HG03025 (cell line): ENCODE measurements around the gene OR4N2.
"Not testable (repeated sequence)": the region's sequence is repeated elsewhere in the genome, so short reads cannot be mapped to it uniquely, and the experiment has no call there.

Experiments
- ATAC-seq: cut with Tn5 transposase; IDR thresholded peaks from one replicate; pipeline ENCODE4 v1.9.1; 2021; ENCODE audit warnings: mild to moderate bottlenecking, moderate library complexity; ENCODE audit not compliant: unreplicated experiment, low FRiP score

The OR4N2 gene, protein sequence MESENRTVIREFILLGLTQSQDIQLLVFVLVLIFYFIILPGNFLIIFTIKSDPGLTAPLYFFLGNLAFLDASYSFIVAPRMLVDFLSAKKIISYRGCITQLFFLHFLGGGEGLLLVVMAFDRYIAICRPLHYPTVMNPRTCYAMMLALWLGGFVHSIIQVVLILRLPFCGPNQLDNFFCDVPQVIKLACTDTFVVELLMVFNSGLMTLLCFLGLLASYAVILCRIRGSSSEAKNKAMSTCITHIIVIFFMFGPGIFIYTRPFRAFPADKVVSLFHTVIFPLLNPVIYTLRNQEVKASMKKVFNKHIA

DNA sequence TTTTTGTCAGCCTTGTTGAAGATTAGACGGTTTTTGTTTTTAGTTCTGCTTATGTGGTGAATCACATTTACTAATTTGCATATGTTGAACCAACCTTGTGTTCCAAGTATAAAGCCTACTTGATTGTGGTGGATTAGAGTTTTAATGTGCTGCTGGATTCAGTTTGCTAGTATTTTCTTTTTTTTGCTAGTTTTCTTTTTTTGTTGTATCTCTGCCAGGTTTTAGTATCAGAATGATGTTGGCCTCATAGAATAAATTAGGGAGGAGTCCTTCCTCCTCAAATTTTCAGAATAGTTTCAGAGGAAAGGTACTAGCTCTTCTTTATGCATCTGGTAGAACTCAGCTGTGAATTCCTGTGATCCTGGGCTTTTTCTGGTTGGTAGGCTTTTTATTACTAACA is at the start of gene OR4N2:
Gene OR4N2 (plus strand): TSS at position 301 of the 400 bp plus-strand sequence. CDS start 23,679 bp downstream, outside the sequence.
- not testable (repeated sequence) for ATAC-seq

DNA sequence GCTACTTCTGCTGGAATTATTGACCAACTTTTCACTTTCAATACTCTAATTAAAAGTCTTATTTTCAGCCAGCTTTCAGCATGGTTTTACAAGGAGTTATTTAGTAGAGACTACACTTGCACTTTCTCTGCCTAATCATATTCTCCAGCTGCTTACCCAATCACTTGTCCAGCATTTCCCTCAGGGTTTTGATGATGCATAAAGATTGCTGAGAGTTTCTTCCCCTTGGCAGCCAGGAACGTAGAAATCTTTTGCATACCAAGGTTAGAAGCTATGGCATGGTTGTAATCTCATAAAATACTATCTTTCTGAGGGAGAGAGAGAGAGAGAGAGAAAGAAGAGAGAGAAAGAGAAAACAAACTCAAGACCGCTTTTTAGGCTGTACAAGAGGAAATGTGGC is 49.4 kb upstream of the OR4N2 start:
- no peak for ATAC-seq

DNA sequence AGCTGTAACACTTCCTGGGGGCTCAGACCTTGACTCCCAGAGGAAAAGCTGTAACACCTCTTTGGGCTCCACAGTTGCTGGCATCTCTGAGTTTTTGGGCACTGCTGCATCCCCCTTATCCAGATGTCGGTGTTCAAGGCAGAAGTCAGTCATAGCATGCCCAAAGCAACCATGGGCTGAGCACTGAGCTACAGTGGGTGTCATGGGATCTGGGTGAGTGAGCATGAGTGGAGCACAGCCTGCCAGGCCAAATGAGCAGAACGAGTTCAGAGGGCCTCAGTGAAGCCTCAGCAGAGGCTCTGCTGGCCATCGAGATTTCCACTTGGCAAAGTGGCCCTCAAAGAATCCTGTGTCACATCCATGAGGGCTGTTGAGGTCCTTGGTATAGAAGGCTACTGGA is 32.1 kb upstream of the OR4N2 start:
- ATAC-seq = not testable (repeated sequence)

DNA sequence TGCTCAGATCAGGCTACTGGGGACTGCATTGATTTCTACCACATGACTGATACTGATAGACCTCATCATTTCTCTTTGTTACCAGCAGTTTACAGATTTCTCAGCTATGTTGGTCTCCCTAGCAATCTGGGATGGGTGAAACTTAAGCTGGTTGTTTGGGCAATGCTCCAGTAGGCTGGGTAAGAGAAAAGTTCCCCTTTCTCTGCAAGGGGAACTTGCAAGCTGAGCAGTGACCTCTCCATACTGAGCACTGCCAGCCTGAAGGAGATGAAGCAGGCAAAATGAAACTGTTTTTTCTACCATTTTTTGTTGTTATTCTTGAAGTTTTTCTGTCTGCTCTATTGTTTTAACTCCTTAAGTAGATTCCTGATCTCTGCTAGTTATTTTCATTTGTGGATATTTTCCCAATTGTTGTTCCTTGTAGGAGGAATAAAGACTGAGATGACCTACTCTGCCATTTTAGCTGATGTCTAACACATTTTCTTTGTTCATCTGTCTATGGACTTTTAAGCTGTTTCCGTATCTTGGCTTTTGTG is 31.6 kb upstream of the OR4N2 start:
- no peak for ATAC-seq

DNA sequence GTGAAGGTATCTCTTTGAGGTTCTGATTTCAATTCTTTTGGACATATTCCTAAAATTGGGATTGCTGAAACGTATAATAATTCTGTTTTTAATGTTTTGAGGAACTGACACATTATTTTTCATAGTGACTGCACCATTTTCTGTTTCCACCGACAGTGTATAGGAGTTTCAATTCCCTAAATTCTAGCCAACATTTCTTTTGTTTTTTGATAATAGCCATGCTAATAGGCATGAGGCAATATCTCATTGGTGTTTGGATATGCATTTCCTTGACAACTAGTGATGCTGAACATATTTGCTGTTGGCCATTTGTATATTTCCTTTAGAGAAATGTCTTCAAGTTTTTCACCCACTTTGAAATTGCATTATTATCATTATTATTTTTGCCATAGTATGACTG is 31.1 kb upstream of the OR4N2 start:
- ATAC-seq = not testable (repeated sequence)

DNA sequence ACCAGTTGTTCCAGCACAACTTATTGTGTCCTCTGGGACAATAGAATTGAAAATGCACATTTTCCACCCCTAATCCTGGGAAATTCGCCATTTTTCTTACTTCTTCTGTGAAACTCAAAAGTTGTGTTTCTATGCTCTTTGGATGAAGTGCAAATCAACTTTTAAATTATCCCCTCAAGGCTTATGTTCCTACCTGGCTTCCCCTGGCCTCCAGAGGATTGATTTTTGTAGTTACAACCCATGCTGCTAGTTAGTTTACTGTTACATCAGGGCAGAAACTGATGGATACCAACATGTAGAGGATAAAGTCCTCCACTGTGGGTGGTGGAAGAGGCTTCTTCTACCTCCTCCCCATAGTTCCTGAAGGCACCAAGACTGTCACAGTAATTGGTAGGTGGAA is 30.4 kb upstream of the OR4N2 start, which contains the start of gene OR4M1:
Gene OR4M1 (plus strand): TSS at position 301 of the 400 bp plus-strand sequence. CDS start 6,819 bp downstream, outside the sequence.
- ATAC-seq = not testable (repeated sequence)

DNA sequence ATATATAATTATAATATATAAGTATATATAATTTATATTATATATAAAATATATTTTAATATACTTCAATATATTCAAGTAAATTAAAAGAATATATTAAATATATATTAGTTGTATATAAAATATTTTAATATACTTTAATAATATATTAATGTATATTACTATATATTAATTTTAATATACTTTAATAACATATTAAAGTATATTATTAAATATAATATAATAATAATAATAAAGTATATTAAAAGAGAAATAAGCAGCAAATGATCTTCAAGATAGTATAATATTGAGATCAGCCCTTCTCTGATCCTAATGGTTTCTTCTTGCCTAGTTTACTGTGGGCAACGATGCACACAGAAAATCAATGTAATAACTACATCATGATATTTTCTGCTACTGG is 28.0 kb upstream of the OR4N2 start:
- no peak for ATAC-seq

DNA sequence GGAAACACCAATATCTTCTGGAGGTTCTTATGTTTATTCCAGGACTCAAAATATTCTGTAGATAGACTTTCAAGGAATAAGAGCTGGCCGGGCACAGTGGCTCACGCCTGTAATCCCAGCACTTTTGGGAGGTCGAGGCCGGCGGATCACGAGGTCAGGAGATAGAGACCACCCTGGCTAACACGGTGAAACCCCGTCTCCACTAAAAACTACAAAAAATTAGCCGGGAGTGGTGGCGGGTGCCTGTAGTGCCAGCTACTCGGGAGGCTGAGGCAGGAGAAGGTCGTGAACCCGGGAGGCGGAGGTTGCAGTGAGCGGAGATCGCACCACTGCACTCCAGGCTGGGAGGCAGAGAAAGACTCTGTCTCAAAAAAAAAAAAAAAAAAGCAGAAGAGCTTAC is 17.7 kb upstream of the OR4N2 start:
- ATAC-seq = not testable (repeated sequence)

DNA sequence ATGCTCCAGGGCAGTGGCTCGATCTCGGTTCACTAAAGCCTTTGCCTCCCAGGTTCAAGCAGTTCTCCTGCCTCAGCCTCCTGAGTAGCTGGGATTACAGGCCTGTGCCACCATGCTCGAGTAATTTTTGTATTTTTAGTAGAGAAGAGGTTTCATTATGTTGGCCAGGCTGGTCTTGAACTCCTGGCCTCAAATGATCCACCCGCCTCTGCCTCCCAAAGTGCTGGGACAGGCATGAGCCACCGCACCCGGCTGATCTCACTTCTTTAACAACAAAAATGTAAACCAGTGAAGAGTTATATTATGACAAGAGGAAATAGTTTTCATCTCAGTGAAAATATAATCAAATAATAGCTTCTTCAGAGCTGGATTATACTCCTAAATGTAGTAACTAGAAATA is 16.3 kb upstream of the OR4N2 start:
- ATAC-seq = not testable (repeated sequence)

DNA sequence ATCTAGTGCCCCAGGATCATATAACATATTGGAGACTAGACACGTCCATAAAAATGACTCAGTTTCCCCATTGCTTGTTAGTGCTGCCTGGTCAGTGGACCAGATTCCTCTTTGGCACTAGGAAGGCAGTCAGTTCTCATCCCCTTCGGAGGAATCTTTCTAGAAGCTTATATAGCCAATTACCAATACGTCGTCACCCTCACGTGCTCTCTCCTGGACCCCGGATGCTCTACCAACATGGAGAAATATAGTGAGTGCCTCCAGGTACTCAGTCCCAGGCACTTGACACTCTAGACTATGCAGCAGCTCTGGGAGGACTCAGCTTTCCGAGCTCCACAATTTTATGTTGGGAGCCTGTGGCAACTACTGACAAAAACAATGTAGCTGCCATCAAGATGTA is 15.4 kb upstream of the OR4N2 start:
- ATAC-seq = not testable (repeated sequence)

DNA sequence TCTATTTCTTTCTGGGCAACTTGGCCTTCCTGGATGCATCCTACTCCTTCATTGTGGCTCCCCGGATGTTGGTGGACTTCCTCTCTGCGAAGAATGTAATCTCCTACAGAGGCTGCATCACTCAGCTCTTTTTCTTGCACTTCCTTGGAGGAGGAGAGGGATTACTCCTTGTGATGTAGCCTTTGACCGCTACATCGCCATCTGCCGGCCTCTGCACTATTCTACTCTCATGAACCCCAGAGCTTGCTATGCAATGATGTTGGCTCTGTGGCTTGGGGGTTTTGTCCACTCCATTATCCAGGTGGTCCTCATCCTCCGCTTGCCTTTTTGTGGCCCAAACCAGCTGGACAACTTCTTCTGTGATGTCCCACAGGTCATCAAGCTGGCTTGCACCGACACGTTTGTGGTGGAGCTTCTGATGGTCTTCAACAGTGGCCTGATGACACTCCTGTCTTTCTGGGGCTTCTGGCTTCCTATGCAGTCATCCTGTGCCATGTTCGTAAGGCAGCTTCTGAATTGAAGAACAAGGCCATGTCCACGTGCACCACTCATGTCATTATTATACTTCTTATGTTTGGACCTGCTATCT is 7.0 kb upstream of the OR4N2 start:
- ATAC-seq = not testable (repeated sequence)

DNA sequence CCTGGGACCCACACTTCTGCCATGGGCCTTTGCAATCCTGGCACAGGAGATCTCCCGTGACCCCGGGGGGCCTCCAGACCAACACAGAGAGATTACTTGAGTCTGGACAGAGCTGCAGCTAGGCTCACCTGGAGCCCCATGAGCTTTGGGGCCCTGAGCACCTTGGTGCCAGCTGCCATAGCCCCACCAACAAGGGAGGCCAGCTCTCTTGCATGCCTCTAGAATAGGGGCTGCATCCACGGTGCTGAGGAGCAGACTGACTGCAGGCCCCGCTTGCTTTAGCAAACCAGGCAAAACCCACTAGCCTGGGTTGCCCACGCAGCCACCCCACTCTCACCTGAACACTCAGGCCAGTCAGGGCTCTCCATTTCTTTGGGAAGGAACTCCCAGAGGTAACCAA is 3.7 kb upstream of the OR4N2 start:
- ATAC-seq = no peak

DNA sequence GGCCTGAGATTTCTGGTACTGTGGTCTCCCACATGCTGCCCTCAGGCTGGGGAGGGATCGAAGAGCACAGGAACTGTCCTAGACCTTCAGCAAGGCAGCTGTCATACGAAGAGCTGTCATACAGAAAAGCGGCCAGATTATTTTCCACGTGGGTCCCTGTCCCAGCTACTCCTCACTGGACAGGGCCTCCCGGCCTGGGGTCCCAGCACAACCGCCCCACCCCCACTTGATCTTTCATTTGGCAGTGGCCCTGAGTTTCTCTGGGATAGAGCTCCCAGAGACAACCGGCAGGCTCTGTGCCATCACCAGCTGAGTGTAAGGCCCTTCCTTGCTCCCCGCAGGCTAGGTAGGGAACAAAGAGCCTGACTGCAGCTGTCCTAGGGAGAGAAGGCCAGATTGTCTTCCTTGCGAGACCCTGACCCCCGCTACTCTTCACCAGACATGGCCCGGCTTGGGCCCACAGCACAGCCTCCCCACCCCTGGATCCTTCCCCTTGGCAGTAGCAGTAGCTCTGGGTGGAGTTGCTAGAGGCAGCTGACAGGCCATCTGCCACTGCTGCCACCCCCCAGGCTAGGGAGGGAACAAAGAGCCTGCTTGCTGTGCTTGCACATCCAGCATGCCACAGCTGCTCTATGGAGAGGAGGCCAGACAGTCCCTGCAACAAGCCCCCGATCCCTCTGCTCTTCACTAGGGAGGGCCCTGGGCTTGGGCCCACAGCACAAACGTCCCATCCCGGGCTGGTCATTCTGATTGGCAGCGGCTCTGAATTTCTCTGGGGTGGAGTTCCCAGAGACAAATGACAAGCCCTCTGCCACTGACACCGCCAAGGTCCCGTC is 3.1 kb upstream of the OR4N2 start:
- ATAC-seq = no peak

DNA sequence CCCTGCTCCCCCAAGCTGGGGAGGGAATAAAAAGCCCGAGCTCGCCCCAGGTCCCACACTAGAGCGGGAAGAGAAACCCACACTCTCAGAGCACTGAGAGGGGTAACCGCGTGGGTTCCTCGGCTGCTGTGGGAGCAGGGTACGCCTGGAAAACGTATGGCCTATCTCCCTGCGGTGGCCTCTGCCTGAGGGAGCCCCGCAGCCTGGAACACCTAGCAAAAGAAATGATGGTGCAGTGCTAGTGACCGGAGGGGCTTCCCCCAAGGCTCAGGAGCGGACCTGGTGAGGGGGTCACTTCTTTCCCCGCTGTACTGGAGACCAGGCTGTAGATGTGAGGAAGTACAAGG is 2.5 kb upstream of the OR4N2 start:
- no peak for ATAC-seq

DNA sequence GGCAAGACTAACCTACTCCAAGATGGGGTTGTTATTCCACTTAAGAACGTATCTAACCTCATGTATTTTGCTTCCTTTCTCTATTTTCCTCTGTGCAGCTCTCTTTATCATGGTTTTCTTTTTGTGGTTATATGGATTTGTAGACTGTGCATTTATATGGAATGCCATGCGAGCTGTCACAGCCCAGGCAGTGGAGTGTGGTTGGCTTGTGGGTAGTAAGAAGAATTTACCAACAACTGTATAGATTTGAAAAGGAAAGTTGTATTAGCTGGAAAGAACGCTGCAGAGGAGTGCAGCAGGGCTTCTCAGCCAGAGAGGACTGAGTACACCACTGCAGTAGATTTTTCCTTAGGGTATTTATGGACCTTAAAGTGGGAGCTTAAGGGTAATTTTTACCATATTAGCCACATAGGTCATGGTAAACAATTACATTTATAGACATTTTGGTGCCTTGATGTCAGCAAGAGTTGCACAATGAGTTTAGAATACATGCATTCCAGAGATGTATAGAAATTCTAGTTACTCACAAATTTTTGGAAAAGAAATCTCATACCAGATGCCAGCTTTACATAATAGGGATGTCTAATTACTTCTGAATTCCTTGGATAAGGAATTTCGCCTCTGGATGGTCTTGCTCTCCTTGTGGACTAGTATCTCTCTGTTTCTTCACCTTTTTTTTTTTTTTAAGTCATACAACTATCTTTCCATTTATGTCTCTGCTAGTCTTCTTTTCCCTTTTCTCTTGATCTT is 9.8 kb downstream of the OR4N2 start:
- ATAC-seq = not testable (repeated sequence)

DNA sequence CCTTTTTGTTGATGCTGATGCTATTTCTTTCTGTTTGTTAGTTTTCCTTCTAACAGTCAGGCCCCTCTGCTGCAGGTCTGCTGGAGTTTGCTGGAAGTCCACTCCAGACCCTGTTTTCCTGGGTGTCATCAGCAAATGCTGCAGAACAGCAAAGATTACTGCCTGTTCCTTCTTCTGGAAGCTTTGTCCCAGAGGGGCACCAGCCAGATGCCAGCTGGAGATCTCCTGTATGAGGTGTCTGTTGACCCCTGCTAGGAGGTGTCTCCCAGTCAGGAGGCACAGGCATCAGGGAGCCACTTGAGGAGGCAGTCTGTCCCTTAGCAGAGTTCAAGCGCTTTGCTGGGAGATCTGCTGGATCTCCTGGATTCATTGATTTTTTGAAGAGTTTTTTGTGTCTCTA is 16.3 kb downstream of the OR4N2 start:
- not testable (repeated sequence) for ATAC-seq

DNA sequence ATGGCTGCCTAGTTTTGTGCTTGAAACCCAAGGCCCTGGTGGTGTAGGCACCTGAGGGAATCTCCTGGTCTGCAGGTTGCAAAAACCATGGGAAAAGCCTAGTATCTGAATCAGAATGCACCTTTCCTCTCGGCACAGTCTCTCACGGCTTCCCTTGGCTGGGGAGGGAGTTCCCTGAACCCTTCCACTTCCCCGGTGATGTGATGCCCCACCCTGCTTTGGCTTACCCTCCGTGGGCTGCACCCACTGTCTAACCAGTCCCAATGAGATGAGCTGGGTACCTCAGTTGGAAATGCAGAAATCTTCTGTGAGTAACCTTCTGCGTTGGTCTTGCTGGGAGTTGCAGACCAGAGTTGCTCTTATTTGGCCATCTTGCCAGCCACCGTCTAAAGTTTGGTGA is 17.4 kb downstream of the OR4N2 start:
- ATAC-seq = not testable (repeated sequence)

DNA sequence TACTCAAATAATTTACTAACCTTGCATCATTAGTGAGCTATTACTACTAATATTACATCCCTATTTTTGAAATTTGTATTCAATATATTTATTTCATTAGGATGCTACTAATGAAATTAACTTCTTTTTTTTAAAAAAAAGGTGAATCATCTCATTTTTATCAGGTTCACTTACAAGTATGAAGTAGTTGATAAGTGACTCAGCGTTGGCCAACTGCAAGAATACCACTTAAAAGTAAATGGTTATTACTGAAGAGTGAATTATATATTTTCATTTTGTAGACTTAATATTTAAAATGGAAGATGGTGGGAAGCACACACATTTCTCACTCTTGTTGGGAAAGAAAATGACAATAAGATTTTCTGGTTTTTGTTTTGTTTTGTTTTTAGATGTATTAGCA is 19.6 kb downstream of the OR4N2 start:
- no peak for ATAC-seq

DNA sequence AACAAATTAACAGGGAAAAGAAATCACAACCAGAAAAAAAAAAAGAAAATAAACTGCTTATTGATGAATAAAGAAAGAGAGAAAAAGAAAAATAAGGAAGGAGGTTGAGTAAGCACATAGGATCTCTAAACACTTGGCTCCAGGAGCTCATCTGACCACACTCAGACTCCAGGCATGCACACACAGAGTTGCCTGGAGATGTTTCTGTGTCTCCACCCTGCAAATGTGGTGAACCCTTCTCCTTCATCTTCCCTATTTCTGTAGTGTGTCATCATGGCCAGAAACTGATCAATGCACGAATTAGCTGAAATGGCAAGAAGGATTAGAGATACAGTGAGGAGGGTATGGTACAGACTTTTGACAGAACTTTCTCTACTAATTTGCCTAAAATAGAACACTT is 20.2 kb downstream of the OR4N2 start:
- ATAC-seq = no peak

DNA sequence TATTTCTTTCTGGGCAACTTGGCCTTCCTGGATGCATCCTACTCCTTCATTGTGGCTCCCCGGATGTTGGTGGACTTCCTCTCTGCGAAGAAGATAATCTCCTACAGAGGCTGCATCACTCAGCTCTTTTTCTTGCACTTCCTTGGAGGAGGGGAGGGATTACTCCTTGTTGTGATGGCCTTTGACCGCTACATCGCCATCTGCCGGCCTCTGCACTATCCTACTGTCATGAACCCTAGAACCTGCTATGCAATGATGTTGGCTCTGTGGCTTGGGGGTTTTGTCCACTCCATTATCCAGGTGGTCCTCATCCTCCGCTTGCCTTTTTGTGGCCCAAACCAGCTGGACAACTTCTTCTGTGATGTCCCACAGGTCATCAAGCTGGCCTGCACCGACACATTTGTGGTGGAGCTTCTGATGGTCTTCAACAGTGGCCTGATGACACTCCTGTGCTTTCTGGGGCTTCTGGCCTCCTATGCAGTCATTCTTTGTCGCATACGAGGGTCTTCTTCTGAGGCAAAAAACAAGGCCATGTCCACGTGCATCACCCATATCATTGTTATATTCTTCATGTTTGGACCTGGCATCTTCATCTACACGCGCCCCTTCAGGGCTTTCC is 24.2 kb downstream of the OR4N2 start:
- ATAC-seq = not testable (repeated sequence)
